Prostate gland (tissue), 2 donors: Measurements from ENCODE around the gene RABGAP1. TPM values are rescaled to one million over a fixed set of nuclear protein-coding genes. Genes with fewer than 3 reads are reported as not detected.

Source experiments
- DNase-seq: peaks from one replicate; pipeline ENCODE4 v3.0.0-alpha.2; 2019; ENCODE audit warnings: low spot score
- H3K27ac ChIP-seq, 2 donors: fragments of 200-600 bp; sonication (generic); 2 replicates each; pipeline ENCODE4 v1.5.1; 2017 to 2019
- H3K27me3 ChIP-seq: fragments of 200-600 bp; sonication (generic); replicated peaks from 2 replicates; pipeline ENCODE4 v1.5.1; 2019; ENCODE audit not compliant: insufficient read depth
- H3K36me3 ChIP-seq, 2 donors: fragments of 200-600 bp; sonication (generic); 1 replicate in 1 of 2; 2 replicates in 1 of 2; pipeline versions ENCODE4 v1.5.1 to v1.8.1; 2017 to 2019
- H3K4me1 ChIP-seq: fragments of 200-600 bp; sonication (generic); replicated peaks from 2 replicates; pipeline ENCODE4 v1.5.1; 2019
- H3K4me3 ChIP-seq, 2 donors: fragments of 200-600 bp; sonication (generic); 2 replicates each; pipeline ENCODE4 v1.5.1; 2017 to 2019
- H3K9me3 ChIP-seq: fragments of 200-600 bp; sonication (generic); 2 replicates; pipeline ENCODE4 v1.5.1; 2017
- POLR2A ChIP-seq: fragments of 450-650 bp; IDR thresholded peaks from one replicate; pipeline ENCODE4 v1.6.1; 2016; ENCODE audit warnings: antibody characterized with exemption, mild to moderate bottlenecking
- POLR2AphosphoS5 ChIP-seq: sonication (generic); formaldehyde crosslinking; IDR thresholded peaks from one replicate; pipeline ENCODE4 v1.6.1; 2017; ENCODE audit warnings: antibody characterized with exemption
- WGBS: methylation state at CpG from one replicate; pipeline ENCODE4 v1.1.5; 2018; 5-methylcytosine and 5-hydroxymethylcytosine counted together
- intact Hi-C: fragments of 100-400 bp; cut with DNase I; formaldehyde crosslinking; loops from one replicate; pipeline ENCODE4 v1.14.2; 2022
- total RNA-seq, 2 donors: library from RNA; depleted of rRNA; stranded (reverse); fragments of >200 nt; gene quantifications; one replicate each; pipeline ENCODE4 v1.1.0, GENCODE V29; 2016
- TF ChIP-seq, protein P1 (sequence below), 4 experiments: fragments of 200-600 bp in 2 of 4; fragments of 450-650 bp in 2 of 4; sonication (generic) in 2 of 4; IDR thresholded peaks; 1 replicate in 3 of 4; 2 replicates in 1 of 4; pipeline ENCODE4 v1.5.1; 2016 to 2019; ENCODE audit warnings: antibody characterized with exemption in 4 of 4, mild to moderate bottlenecking in 2 of 4, moderate library complexity in 2 of 4

Gene RABGAP1
- total RNA-seq, 2 donors from 2014 or later: 59.8 to 104 TPM

GRCh38 chr9:122955961-122956360, 15.1 kb downstream of the RABGAP1 start:
- Histone ChIP-seq H3K27me3 (no peaks in the 10 kb centered on the region), H3K9me3 (no peaks in the 10 kb centered on the region), H3K27ac (no peak overlapping the region), H3K4me3 (no peak overlapping the region), H3K36me3 (no peaks in the 10 kb centered on the region), H3K4me1 (no peaks in the 10 kb centered on the region)
- DNase-seq: no peak
- intact Hi-C loops: no loop called here
- TF ChIP-seq POLR2A (no peak), POLR2AphosphoS5 (no peak)
- TF ChIP-seq, protein P1, sequence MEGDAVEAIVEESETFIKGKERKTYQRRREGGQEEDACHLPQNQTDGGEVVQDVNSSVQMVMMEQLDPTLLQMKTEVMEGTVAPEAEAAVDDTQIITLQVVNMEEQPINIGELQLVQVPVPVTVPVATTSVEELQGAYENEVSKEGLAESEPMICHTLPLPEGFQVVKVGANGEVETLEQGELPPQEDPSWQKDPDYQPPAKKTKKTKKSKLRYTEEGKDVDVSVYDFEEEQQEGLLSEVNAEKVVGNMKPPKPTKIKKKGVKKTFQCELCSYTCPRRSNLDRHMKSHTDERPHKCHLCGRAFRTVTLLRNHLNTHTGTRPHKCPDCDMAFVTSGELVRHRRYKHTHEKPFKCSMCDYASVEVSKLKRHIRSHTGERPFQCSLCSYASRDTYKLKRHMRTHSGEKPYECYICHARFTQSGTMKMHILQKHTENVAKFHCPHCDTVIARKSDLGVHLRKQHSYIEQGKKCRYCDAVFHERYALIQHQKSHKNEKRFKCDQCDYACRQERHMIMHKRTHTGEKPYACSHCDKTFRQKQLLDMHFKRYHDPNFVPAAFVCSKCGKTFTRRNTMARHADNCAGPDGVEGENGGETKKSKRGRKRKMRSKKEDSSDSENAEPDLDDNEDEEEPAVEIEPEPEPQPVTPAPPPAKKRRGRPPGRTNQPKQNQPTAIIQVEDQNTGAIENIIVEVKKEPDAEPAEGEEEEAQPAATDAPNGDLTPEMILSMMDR (IDR thresholded peaks at IDR 0.05): no peak

GRCh38 chr9:122961139-122961538, 20.3 kb downstream of the RABGAP1 start:
- WGBS: 71% methylated on average over 1 of the region's 1 CpG
- intact Hi-C loops: no loop called here
- H3K36me3 ChIP-seq: no peaks in the 10 kb centered on the region

DNA sequence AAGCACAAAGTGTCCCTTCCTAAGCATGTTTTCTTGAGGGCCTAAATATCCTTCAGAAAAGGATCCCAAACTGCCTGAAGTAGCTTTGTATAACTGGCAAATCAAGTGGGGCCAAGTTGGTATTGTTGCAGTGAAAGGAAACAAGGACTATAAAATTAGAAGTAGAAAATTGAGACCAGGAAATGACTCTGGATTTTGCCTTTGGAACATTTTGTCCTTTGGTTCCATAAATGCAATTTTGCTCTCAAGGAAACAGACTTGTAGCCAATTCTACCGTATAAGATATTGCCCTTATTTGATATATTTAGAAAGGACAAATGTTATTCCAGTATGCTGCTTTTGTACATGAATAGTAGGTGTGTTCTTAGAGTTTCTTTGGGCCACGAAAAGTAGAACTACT, 34.4 kb downstream of the RABGAP1 start:
- 45% methylated on average over 2 of the region's 2 CpGs for whole genome bisulfite sequencing
- no peaks in the 10 kb centered on the region for H3K4me1 ChIP-seq
- H3K36me3 ChIP-seq: no peaks in the 10 kb centered on the region
- no peak for TF ChIP-seq POLR2A
- TF ChIP-seq POLR2AphosphoS5: peak; percentile 29
- no peak overlapping the region for H3K4me3 ChIP-seq
- H3K9me3 ChIP-seq: no peaks in the 10 kb centered on the region
- intact Hi-C loops: loop anchor here (10.0 kb wide), 1 partner anchor 510 kb away; no protein-coding TSS in a partner anchor
- no peaks in the 10 kb centered on the region for H3K27me3 ChIP-seq
- H3K27ac ChIP-seq: peak overlapping the region; percentile 19 to 28
- DNase-seq: no peak

More at GRCh38 chr9:122961139-122961538, 20.3 kb downstream of the RABGAP1 start:
- no peak overlapping the region for H3K4me3 ChIP-seq
- no peaks in the 10 kb centered on the region for H3K27me3 ChIP-seq
- H3K27ac ChIP-seq: no peak overlapping the region
- DNase-seq: no peak
- no peaks in the 10 kb centered on the region for H3K4me1 ChIP-seq
- no peaks in the 10 kb centered on the region for H3K9me3 ChIP-seq
- TF ChIP-seq POLR2AphosphoS5 (no peak), POLR2A (no peak)
- TF ChIP-seq, protein P1 (IDR thresholded peaks at IDR 0.05): no peak

- TF ChIP-seq POLR2AphosphoS5 (no peak), POLR2A (no peak)
- TF ChIP-seq, protein P1 (IDR thresholded peaks at IDR 0.05): no peak
- WGBS: 68% methylated on average over 2 of the region's 2 CpGs
These were observed 37.8 kb downstream of the RABGAP1 start for GRCh38 chr9:122978601-122979000.

DNA sequence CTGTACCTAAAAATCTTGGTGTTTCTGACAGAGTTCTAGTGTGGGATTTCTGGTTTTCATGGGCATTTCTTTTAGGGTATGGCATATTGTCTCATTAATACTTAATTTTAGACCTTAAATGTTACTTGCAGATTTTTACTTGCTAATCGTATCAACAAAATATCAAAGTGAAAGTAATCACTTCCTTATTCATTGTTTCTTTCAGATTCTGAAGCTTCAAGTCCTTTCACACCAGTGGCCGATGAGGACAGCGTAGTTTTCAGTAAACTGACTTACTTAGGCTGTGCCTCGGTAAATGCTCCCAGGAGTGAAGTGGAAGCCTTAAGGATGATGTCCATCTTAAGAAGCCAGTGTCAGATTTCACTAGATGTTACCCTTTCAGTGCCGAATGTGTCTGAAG, 45.2 kb downstream of the RABGAP1 start:
- no peak for DNase-seq
- H3K36me3 ChIP-seq: no peaks in the 10 kb centered on the region
- TF ChIP-seq POLR2A (no peak), POLR2AphosphoS5 (no peak)
- TF ChIP-seq, protein P1 (IDR thresholded peaks at IDR 0.05): no peak
- no peaks in the 10 kb centered on the region for H3K4me1 ChIP-seq
- intact Hi-C loops: no loop called here
- WGBS: 67% methylated on average over 5 of the region's 5 CpGs
- H3K27me3 ChIP-seq: no peaks in the 10 kb centered on the region
- no peak overlapping the region for H3K27ac ChIP-seq
- no peaks in the 10 kb centered on the region for H3K9me3 ChIP-seq
- no peak overlapping the region for H3K4me3 ChIP-seq

More at GRCh38 chr9:122978601-122979000, 37.8 kb downstream of the RABGAP1 start:
- Histone ChIP-seq H3K4me3 (no peak overlapping the region), H3K27me3 (no peaks in the 10 kb centered on the region), H3K36me3 (no peaks in the 10 kb centered on the region), H3K4me1 (no peaks in the 10 kb centered on the region), H3K27ac (no peak overlapping the region), H3K9me3 (no peaks in the 10 kb centered on the region)
- intact Hi-C loops: loop anchor here (10.0 kb wide), 1 partner anchor 514 kb away; no protein-coding TSS in a partner anchor
- no peak for DNase-seq
